Cardiac fibroblast (primary cell): ENCODE data around the gene CDH13.

Experiments used
- DNase-seq, 2 donors: peaks; one replicate each; pipeline versions ENCODE4 v3.0.0 to v3.0.0-alpha.2; 2010; ENCODE audit warnings: low read depth in 2 of 2
- H3K4me3 ChIP-seq, 2 donors: replicated peaks in 1 of 2; 1 replicate in 1 of 2; 2 replicates in 1 of 2; pipeline ENCODE4 v1.5.1; 2011; ENCODE audit warnings: low read depth in 2 of 2, low read length in 2 of 2, mild to moderate bottlenecking in 2 of 2, moderate library complexity in 1 of 2
- CTCF ChIP-seq: IDR thresholded peaks from one replicate; pipeline ENCODE4 v1.5.1; 2011; ENCODE audit warnings: low read depth, mild to moderate bottlenecking, low read length, inconsistent platforms

Gene CDH13

GRCh38 chr16:83302853-83303252 is 676.1 kb downstream of the CDH13 start:
- no peak for DNase-seq
- TF ChIP-seq CTCF, result no peak
- H3K4me3 ChIP-seq, result no peak overlapping the region

- H3K4me3 ChIP-seq, result no peak overlapping the region
- DNase-seq, result peak; percentile 76 to 91
- no peak for TF ChIP-seq CTCF
Observed at GRCh38 chr16:83305092-83305491, 678.3 kb downstream of the CDH13 start.

- DNase-seq, result no peak
- no peak for TF ChIP-seq CTCF
- no peak overlapping the region for H3K4me3 ChIP-seq
Observed at GRCh38 chr16:83306961-83307593, 680.3 kb downstream of the CDH13 start.

GRCh38 chr16:83307594-83307992 is 680.8 kb downstream of the CDH13 start:
- DNase-seq, result no peak
- no peak for TF ChIP-seq CTCF
- H3K4me3 ChIP-seq, result no peak overlapping the region

- DNase-seq, result peak; percentile 12 to 18
- no peak for TF ChIP-seq CTCF
- no peak overlapping the region for H3K4me3 ChIP-seq
Observed at GRCh38 chr16:83308414-83308813, 681.6 kb downstream of the CDH13 start.

GRCh38 chr16:83310816-83311215 is 684.0 kb downstream of the CDH13 start:
- TF ChIP-seq CTCF, result no peak
- peak; percentile 13 for DNase-seq
- no peak overlapping the region for H3K4me3 ChIP-seq

- no peak overlapping the region for H3K4me3 ChIP-seq
- TF ChIP-seq CTCF, result no peak
- DNase-seq, result peak in 1 of 2 donors; percentile 18
Observed at GRCh38 chr16:83312015-83312717, 685.4 kb downstream of the CDH13 start.
